DND-41 (cell line): Measurements from ENCODE around the gene LY86.

Experiments
- CTCF ChIP-seq: IDR thresholded peaks from 2 replicates; pipeline ENCODE4 v1.5.1; 2012; ENCODE audit warnings: borderline replicate concordance, low read length, moderate library complexity, mild to moderate bottlenecking; ENCODE audit not compliant: poor library complexity, severe bottlenecking; ENCODE audit errors: extremely low read depth
- EZH2 ChIP-seq: IDR thresholded peaks from 3 replicates; pipeline ENCODE4 v1.6.1; 2012; ENCODE audit warnings: borderline replicate concordance, low read depth, mild to moderate bottlenecking, moderate library complexity, low read length, inconsistent platforms; ENCODE audit not compliant: severe bottlenecking

DNA sequence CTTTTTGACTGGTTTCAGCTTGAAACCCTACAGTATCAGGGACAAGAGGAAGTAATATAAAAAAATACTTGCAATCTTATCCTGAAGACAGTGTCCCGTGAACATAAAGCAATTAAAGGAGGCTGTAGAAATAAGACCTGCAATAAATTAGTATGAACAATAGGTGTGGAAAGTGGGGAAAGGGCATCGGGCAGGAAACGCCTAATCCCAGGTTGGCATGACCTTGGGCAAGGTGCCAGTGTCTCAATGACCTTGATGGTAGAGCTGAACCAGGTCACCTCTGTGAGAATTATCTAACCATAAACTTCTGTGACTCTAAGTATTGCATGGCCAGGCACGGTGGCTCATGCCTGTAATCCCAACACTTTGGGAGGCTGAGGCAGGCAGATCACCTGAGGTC is 115.2 kb downstream of the LY86 start:
- TF ChIP-seq CTCF (no peak), EZH2 (no peak)
